NCI-H774 (cell line): ENCODE results near the gene KIAA0930.

Source experiments
- DNase-seq: peaks from one replicate; lab custom pipeline; 2025; lab: John Stamatoyannopoulos, UW

Gene KIAA0930

GRCh38 chr22:45172881-45173585, 67.7 kb downstream of the KIAA0930 start:
- DNase-seq = no peak

GRCh38 chr22:45171830-45172229, 68.9 kb downstream of the KIAA0930 start:
- DNase-seq = no peak

GRCh38 chr22:45169591-45170466, 70.9 kb downstream of the KIAA0930 start:
- DNase-seq = no peak

GRCh38 chr22:45166932-45167331, 73.8 kb downstream of the KIAA0930 start:
- DNase-seq = no peak

GRCh38 chr22:45164270-45165088, 76.2 kb downstream of the KIAA0930 start:
- no peak for DNase-seq

- peak; percentile 82 for DNase-seq
These were observed 77.0 kb downstream of the KIAA0930 start, which contains the start of gene NUP50 for GRCh38 chr22:45163451-45164269. NUP50 (plus strand) TSS chr22:45163925; CDS start chr22:45168178, 4,253 bp downstream.

GRCh38 chr22:45163099-45163450, 77.6 kb downstream of the KIAA0930 start:
- DNase-seq = no peak

- no peak for DNase-seq
These were observed 78.2 kb downstream of the KIAA0930 start for GRCh38 chr22:45162531-45162930.

- DNase-seq = no peak
These were observed 80.8 kb downstream of the KIAA0930 start for GRCh38 chr22:45159652-45160462.

GRCh38 chr22:45157907-45158306, 82.8 kb downstream of the KIAA0930 start:
- DNase-seq = no peak

GRCh38 chr22:45155050-45155840, 85.4 kb downstream of the KIAA0930 start:
- DNase-seq = no peak

- no peak for DNase-seq
These were observed 86.3 kb downstream of the KIAA0930 start for GRCh38 chr22:45154383-45154782.

- DNase-seq = no peak
These were observed 89.2 kb downstream of the KIAA0930 start for GRCh38 chr22:45151503-45151902.

GRCh38 chr22:45150139-45150538, 90.6 kb downstream of the KIAA0930 start:
- DNase-seq = no peak

GRCh38 chr22:45149671-45150070, 91.0 kb downstream of the KIAA0930 start:
- DNase-seq = no peak

- DNase-seq = no peak
These were observed 95.8 kb downstream of the KIAA0930 start for GRCh38 chr22:45144916-45145315.

GRCh38 chr22:45142376-45142775, 98.3 kb downstream of the KIAA0930 start:
- DNase-seq = no peak
